ENCODE results near the gene GRM1.

GRCh38 chr6:146347090-146347489 is 318.2 kb downstream of the GRM1 start:
- TF ChIP-seq POLR2A (IDR thresholded peaks at IDR 0.05; ENCODE audit: low read length): no peak
- no peak for TF ChIP-seq KDM1A (IDR thresholded peaks at IDR 0.05; ENCODE audit: low read depth)
- TF ChIP-seq, protein P1, sequence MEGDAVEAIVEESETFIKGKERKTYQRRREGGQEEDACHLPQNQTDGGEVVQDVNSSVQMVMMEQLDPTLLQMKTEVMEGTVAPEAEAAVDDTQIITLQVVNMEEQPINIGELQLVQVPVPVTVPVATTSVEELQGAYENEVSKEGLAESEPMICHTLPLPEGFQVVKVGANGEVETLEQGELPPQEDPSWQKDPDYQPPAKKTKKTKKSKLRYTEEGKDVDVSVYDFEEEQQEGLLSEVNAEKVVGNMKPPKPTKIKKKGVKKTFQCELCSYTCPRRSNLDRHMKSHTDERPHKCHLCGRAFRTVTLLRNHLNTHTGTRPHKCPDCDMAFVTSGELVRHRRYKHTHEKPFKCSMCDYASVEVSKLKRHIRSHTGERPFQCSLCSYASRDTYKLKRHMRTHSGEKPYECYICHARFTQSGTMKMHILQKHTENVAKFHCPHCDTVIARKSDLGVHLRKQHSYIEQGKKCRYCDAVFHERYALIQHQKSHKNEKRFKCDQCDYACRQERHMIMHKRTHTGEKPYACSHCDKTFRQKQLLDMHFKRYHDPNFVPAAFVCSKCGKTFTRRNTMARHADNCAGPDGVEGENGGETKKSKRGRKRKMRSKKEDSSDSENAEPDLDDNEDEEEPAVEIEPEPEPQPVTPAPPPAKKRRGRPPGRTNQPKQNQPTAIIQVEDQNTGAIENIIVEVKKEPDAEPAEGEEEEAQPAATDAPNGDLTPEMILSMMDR (IDR thresholded peaks at IDR 0.05): no peak
- no peak for TF ChIP-seq RNF2 (IDR thresholded peaks at IDR 0.05; ENCODE audit: borderline replicate concordance, low read depth)
- TF ChIP-seq USF2 (IDR thresholded peaks at IDR 0.05): no peak
- TF ChIP-seq, protein P2, sequence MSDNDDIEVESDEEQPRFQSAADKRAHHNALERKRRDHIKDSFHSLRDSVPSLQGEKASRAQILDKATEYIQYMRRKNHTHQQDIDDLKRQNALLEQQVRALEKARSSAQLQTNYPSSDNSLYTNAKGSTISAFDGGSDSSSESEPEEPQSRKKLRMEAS (IDR thresholded peaks at IDR 0.05): no peak
- no peak for TF ChIP-seq MAFK (IDR thresholded peaks at IDR 0.05; ENCODE audit: partially characterized antibody)
- TF ChIP-seq ELK1 (IDR thresholded peaks at IDR 0.05; ENCODE audit: low read depth, low read length): no peak

Data from A549 (cell line).